Ovary (tissue), 3 donors: Measurements from ENCODE around the gene MYOF.

ENCODE experiments used
- CTCF ChIP-seq, 3 donors: fragments of 450-650 bp in 2 of 3; fragments of 200-600 bp in 1 of 3; IDR thresholded peaks; one replicate each; pipeline versions ENCODE4 v1.5.1 to v1.8.0; 2016 to 2022; ENCODE audit warnings: antibody characterized with exemption in 3 of 3, mild to moderate bottlenecking in 1 of 3
- EP300 ChIP-seq: sonication (generic); formaldehyde crosslinking; IDR thresholded peaks from one replicate; pipeline ENCODE4 v1.6.1; 2017; ENCODE audit warnings: antibody characterized with exemption
- POLR2A ChIP-seq: fragments of 450-650 bp; IDR thresholded peaks from one replicate; pipeline ENCODE4 v1.6.1; 2017; ENCODE audit warnings: antibody characterized with exemption, mild to moderate bottlenecking, moderate library complexity
- donor health status: DM: no; HTN: no; CAD: no.

GRCh38 chr10:93437086-93437945 lies 44.8 kb downstream of the MYOF start:
- peak; percentile 81 for TF ChIP-seq EP300
- TF ChIP-seq CTCF (IDR thresholded peaks at IDR 0.05) = peak in 2 of 3 donors; percentile 11 to 18
- TF ChIP-seq POLR2A = peak; percentile 49
